HEK293T (cell line): ENCODE measurements around the gene TJP3.

ENCODE experiments used
- ARNT ChIP-seq: fragments of 450-650 bp; IDR thresholded peaks from 2 replicates; pipeline ENCODE4 v1.6.1; 2017; ENCODE audit warnings: mild to moderate bottlenecking
- BHLHE40 ChIP-seq: fragments of 450-650 bp; IDR thresholded peaks from 2 replicates; pipeline ENCODE4 v1.6.1; 2016; ENCODE audit warnings: mild to moderate bottlenecking, moderate library complexity, borderline replicate concordance
- CTBP1 ChIP-seq: fragments of 450-650 bp; IDR thresholded peaks from 2 replicates; pipeline ENCODE4 v1.6.1; 2016; ENCODE audit warnings: borderline replicate concordance
- FOXA1 ChIP-seq: fragments of 450-650 bp; IDR thresholded peaks from 2 replicates; pipeline ENCODE4 v1.6.1; 2016; ENCODE audit warnings: mild to moderate bottlenecking
- FOXK2 ChIP-seq: fragments of 450-650 bp; IDR thresholded peaks from 2 replicates; pipeline ENCODE4 v1.6.1; 2016; ENCODE audit warnings: mild to moderate bottlenecking
- FOXM1 ChIP-seq: fragments of 450-650 bp; IDR thresholded peaks from 2 replicates; pipeline ENCODE4 v1.6.1; 2017; ENCODE audit warnings: mild to moderate bottlenecking, borderline replicate concordance
- HDGF ChIP-seq: fragments of 450-650 bp; IDR thresholded peaks from 2 replicates; pipeline ENCODE4 v1.6.1; 2017; ENCODE audit warnings: antibody characterized with exemption, borderline replicate concordance
- LEF1 ChIP-seq: fragments of 450-650 bp; IDR thresholded peaks from 2 replicates; pipeline ENCODE4 v1.6.1; 2017; ENCODE audit warnings: mild to moderate bottlenecking, borderline replicate concordance
- PKNOX1 ChIP-seq: fragments of 450-650 bp; IDR thresholded peaks from 2 replicates; pipeline ENCODE4 v1.6.1; 2016
- SP1 ChIP-seq: fragments of 450-650 bp; IDR thresholded peaks from 2 replicates; pipeline ENCODE4 v1.6.1; 2017
- TARDBP ChIP-seq: fragments of 450-650 bp; IDR thresholded peaks from 2 replicates; pipeline ENCODE4 v1.6.1; 2016
- ZNF384 ChIP-seq: fragments of 450-650 bp; IDR thresholded peaks from 2 replicates; pipeline ENCODE4 v1.6.1; 2016

GRCh38 chr19:3732108-3732507 is 23.9 kb downstream of the TJP3 start:
- no peak for TF ChIP-seq PKNOX1
- TF ChIP-seq LEF1 = no peak
- TF ChIP-seq FOXA1 = no peak
- no peak for TF ChIP-seq ARNT
- TF ChIP-seq FOXM1 = no peak
- no peak for TF ChIP-seq BHLHE40
- no peak for TF ChIP-seq CTBP1
- no peak for TF ChIP-seq HDGF
- no peak for TF ChIP-seq FOXK2
- TF ChIP-seq ZNF384 = no peak
- TF ChIP-seq SP1 = no peak
- no peak for TF ChIP-seq TARDBP
